Activated T-cell treated with anti-CD3 and anti-CD28 coated beads, Interleukin-2, amount 50 U/mL, for 1 hour (primary cell): ENCODE results near the gene TMEM43.

ENCODE experiments used
- DNase-seq: peaks from one replicate; pipeline ENCODE4 v3.0.0-alpha.2; 2020

Gene TMEM43

GRCh38 chr3:14138878-14139655 lies 14.2 kb downstream of the TMEM43 start:
- no peak for DNase-seq

DNA sequence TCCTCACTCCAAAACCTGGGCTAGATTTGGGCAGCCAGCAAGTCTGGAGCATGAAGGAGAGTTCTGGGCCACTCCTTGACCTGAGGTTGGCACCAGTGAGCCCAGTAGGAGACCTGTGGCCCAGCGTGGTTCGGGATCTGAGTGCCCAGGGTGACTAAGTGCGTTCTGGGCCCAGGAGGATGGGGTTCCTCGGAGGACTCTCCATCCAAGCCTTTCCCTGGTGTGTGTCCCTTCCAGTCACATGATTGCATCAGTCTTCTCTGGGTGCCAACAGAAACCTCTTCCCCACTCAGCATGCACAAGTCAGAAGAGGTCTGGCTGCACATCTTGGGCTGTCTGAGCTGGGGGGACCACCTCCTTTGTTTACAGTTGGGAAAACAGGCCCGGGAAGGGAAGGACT lies 14.9 kb downstream of the TMEM43 start:
- no peak for DNase-seq

- DNase-seq: no peak
Observed at GRCh38 chr3:14140668-14141067, 15.8 kb downstream of the TMEM43 start.

- DNase-seq: no peak
Observed at GRCh38 chr3:14141144-14141543, 16.3 kb downstream of the TMEM43 start.

- DNase-seq: peak; percentile 25
Observed at GRCh38 chr3:14141602-14142341, 16.9 kb downstream of the TMEM43 start.

GRCh38 chr3:14142567-14143270 lies 17.9 kb downstream of the TMEM43 start:
- peak; percentile 64 for DNase-seq

DNA sequence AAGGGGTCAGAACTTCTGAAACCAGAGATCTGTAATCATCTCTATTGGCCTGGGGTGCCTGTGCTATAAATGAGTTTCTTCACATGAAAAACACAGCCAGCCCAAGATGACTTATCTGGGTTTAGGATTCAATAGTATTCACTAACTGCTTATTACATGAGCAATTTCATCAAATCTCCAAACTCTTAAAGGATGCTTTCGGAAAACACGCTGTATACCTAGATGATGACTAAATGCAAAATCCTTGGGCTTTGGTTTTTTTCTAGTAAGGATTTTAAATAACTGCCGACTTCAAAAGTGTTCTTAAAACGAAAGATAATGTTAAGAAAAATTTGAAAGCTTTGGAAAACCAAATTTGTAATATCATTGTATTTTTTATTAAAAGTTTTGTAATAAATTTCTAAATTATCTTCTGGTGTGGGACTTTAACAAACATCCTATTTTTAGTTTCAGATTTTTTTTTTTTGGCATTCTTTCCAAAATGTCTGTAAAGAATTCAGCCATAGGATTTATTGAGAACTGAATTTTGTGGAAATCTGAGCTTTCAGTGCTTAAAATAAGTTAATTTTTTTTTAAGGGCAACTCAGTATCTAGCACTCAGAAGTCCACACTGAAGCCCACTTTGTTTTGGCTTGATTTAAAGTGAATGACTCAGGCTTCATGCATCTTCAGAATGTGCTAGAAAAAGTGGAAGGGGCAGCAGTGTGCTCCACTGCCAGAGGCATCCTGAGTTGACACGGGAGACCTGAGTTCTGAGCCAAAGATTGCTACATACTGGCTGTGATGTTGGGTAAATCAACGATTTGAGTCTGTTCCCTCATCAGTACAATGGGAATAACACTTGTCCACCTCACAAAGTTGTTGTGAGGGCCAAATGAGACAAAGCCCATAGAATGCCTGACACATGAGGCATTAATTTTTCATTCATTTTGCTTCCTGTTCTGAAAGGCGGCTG lies 18.7 kb downstream of the TMEM43 start:
- DNase-seq: no peak

DNA sequence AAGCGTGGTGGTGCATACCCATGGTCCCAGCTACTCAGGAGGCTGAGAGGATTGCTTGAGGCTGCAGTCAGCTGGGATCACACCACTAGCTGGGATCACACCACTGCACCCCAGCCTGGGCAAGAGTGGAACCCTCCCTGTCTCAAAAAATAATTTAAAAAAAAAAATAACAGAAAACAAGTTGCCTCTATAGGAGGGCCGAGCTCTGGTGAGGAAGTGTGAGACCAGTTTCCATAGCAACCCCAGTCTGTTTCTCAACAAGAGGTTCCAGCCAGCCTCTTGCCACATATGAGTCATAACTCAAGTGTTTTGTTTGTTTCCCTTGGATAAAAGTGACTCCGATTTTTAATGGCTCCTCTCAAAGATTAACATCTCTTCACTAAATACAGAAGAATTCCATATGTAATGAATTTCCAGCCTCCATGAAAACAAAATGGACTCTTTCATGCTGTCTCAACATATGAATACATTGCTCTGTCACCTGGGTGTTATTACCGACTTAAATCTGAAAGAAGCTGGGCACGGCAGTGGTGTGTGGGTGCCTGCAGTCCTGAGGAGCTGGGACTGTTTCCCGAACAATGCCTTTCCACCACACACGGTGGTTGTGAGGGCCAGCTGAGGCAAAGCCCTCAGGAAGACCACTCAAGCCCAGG lies 19.7 kb downstream of the TMEM43 start:
- DNase-seq: peak; percentile 66

DNA sequence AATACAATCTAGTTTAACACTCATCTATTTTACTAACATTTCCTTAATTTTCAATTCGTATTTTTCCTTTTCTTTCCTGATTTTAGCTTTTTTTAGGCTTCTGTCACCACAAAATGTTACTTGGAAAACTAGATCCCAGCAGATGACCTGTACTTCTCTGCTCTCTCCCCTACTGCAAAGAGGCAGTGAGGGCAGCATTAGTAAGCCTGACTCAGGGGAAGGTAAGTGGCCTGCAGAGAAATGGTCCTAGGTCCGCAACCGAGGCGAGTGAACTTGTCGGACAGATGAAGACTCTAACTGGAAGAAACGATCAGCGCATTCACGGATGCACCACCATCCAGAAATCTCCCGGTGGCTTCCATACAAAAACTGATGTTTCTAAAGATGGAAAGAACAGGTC lies 20.4 kb downstream of the TMEM43 start:
- no peak for DNase-seq

DNA sequence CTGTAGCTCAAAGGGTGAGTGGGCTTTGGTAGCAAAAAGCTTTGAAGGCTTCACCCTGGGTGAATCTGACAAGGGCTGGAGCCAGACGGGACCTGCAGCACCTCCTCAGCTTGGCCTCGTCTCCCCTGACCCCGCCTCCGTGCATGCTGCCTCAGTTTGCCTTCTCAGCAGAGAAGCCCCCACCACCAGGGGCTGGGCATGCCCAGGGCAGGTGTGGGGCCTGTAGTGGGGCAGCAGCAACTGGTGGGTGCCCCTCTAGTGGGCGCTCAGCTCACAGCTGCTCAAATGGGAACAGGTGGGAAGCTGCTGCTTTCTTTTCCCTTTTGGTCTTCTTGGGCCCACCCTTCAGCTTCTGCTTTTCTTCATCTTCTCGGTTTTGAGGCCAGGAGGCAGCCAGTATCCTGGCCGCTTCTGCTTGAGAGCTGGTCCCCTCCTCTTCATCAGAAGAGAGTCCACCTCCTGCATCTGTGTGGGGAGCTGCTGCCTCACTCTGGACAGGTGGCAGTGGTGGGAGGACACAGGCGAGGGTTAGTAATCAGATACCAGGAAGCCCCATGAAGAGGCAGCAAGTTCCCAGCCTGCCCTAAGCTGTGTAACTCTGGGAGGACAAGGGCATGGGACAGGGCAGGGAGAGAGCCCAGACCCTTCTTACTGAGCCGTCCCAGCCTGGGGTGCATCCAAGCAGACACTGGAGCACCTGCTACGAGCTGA lies 21.0 kb downstream of the TMEM43 start:
- peak; percentile 26 for DNase-seq

DNA sequence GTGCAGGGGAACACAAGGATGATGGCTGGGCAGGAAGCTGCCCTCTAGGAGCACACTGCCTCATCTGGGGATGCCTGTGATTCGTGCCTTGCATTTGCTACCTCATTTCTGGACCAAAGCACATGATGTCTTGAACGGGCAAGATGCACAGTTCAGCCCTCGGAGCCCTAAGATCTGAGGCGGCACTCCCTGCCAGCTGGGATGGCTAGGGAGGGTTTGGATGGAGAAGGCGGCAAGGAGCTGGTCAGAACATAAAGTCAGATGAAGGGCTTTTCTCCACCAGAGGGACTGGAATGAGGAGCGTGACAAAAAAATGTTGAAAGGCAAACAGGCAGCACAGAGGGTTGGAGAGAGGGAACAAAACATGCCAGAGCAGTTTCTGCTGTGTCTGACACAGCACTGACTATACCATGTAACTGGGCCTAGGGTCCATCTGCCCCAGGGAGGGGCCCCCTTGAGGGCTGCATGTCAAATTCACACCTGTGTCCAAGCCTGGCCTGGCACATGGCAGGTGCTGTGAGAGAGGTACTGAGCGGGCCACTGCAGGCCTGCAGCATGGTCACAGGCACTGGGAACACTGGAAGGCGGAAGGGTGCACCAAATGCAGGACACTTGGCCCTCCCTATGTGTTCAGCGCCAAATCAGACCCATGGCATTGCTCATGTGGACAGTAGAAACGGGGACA lies 21.7 kb downstream of the TMEM43 start:
- DNase-seq: no peak

GRCh38 chr3:14147066-14147435 lies 22.2 kb downstream of the TMEM43 start:
- DNase-seq: no peak

GRCh38 chr3:14147617-14148016 lies 22.8 kb downstream of the TMEM43 start:
- DNase-seq: no peak

DNA sequence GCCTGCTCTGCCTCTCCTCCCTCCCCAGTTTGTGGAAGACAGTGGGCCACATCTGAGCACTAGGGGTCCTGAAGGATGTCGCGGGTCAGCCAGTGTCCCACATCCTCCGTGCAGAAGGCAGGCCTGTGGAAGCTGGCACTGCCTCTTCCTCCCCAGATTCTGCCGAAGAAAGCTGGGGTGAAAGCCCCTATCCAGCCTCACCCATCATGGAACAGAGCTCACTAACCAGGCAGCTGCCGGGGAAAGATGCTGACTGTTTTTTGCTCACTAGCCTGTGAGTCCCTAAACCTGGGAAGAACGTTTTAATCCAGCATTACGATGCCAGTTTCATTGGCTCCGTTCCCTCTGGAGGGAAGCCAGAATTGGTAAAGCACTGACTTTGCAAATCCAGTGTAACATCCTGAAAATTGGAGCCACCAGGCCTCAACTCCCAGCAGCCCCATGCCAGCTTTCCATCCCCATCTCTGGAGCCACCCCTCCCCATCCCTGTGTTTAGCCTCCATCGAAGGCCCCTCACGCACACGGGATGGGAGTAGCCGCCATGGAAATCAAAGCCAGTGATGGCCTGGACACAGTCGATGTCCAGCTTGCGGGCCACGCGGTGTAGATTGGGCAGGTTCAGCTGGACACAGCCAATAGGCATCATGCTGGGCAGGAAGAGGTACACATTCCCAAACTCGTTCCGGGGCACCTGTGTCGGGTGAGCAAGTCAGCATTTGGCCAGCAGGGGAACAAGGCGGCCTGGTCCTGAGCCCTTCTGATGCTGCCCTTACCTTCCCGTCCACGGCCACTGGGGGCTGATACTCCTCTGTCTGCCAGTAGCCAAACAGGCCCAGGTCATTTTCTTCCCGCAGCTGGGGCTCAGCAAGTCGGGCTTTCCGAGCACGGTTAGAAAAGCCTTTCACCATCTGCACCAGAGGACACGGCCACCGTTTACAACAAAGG lies 23.5 kb downstream of the TMEM43 start:
- no peak for DNase-seq

DNA sequence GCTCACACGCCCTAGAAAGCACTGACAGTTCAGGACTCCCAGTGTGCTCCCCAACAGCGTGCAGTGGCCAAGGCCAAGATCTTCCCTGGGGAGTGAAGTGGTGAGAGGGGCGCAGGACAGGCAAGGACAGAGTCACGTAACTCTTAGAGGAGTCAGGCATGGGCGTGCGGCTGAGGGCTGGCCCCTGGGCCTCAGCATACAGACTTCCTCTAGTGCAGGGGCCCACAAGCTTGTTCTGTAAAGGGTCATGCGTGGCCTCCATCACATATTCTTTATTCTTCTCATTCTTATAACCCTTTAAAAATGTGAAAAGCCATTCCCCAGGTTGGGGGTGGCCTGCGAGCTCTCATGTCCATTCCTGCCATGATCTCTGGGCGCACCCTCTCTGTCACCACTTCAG lies 25.2 kb downstream of the TMEM43 start:
- DNase-seq: no peak

DNA sequence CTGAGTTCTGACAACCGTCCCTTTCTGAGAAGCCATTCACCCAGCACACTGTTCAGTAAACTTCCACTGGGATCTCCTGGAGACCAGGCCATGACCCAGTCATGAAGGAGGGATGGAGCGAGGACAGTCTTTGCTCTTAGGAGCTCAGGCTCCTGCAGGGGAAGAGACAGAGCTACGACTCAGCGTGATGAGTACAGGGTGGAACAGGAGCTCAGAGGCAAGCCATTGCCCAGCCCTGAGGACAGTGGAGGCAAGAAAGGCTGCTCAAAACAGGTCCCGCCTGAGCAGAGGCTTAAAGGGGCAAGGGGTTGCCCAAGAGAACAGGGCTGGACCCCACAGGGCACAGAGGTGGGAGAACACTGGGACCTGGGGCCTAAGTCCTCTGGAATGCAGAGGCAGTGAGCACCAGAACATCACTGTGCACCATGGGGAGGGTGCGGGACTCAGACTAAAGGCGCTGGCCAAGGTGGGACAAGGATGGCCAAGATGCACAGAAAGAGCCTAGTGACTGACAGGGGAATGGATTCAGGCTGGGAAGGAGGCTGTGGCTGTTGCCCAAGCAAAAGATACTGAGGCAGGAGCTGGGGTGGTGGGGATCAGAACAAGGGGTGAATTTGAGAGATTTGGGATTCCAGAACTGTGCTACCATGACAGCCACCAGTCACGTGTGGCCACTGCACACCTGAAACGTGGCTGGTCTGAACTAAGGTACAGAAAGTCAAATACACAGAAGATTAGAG lies 25.8 kb downstream of the TMEM43 start:
- no peak for DNase-seq

- DNase-seq: no peak
Observed at GRCh38 chr3:14151471-14152083, 26.7 kb downstream of the TMEM43 start.

DNA sequence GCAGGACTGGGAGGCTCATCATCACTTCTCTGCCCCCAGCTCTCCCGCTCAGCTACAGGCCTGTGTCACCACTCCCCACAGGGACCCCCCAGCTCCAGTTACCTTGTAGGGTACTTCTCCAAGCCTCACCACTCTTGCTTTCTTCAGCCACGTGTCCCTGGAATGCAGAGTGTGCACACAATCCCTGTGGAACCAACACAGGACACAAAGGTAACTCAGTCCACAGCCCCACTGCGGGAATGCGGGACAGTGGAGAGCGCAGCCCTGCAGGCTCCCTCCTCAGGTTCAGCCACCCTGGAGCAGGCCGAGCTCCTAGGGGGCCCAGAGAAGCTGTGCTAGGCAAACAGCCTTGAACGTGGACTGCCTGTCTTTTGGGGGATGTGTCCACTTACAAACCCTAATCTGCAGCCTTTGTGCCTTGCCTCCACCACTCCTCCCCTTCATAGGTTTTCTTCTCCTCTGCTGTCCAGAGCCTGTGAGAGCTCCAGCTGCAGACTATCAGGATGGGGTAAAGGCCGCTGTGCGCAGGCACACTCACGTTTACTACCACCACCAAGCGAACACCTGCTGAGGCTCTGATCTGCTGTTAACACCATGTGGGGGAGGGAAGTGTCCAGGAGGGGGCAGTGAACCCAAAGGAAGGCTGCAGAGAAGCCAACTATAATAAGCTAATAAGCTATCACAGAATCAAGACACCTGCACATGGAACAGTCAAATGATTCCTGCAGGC lies 27.5 kb downstream of the TMEM43 start:
- no peak for DNase-seq
